ENCODE measurements around the gene CDKL1. TPM values are rescaled to one million over a fixed set of nuclear protein-coding genes. Genes with fewer than 3 reads are reported as not detected.
"Not testable (repeated sequence)": the region's sequence is repeated elsewhere in the genome, so short reads cannot be mapped to it uniquely, and the experiment has no call there.

Gene CDKL1
- total and polyA plus RNA-seq, 2 donors (not counting 1 experiment from before 2014, with no cell fraction given): 5.3 to 7.9 TPM

- Mint-ChIP-seq H3K27ac (peak overlapping the region; percentile 88), H3K4me1 (peaks cover 46% of the 10 kb centered on the region), H3K4me3 (peak overlapping the region; percentile 84), H3K9me3 (ENCODE audit: insufficient read depth) (no peaks in the 10 kb centered on the region), H3K27me3 (no peaks in the 10 kb centered on the region)
- H4K20me1 ChIP-seq (ENCODE audit: control insufficient read depth, insufficient read depth, low read length, poor library complexity, severe bottlenecking): no peaks in the 10 kb centered on the region
- H3K36me3 ChIP-seq (replicated peaks in 1 of 2; ENCODE audit: control extremely low read depth in 1 of 2, control insufficient read depth in 1 of 2, extremely low read depth in 1 of 2, insufficient read depth in 2 of 2, low read length in 1 of 2): peaks cover 0 to 6% of the 10 kb centered on the region in 2 experiments
- ATAC-seq (ENCODE audit: low read depth) (peak; percentile 45), DNase-seq (peak; percentile 50)
- peak overlapping the region; percentile 81 for H3K4me2 ChIP-seq (replicated peaks; ENCODE audit: low read depth, low read length, poor library complexity, severe bottlenecking)
- ChIA-PET CTCF (interaction anchor here (0.6 to 1.9 kb wide), 11 partner anchors 12 to 479 kb away, joined by 3 to 6 read pairs (median 4); partner anchors contain the start of genes DMAC2L, L2HGDH and MAP4K5), POLR2A (interaction anchor here (1.0 to 1.5 kb wide), 3 partner anchors 16 to 51 kb away, joined by 3 to 8 read pairs (median 4); partner anchors contain the start of genes CDKL1, DMAC2L and L2HGDH)
- TF ChIP-seq CTCF (IDR thresholded peaks at IDR 0.05) (no peak), EZH2 (IDR thresholded peaks at IDR 0.05; ENCODE audit: borderline replicate concordance, insufficient read depth, low read depth, low read length, poor library complexity, severe bottlenecking) (no peak)
- H2AFZ ChIP-seq (ENCODE audit: insufficient read depth, low read depth, low read length, poor library complexity, severe bottlenecking): peak overlapping the region; percentile 79
- peak overlapping the region; percentile 70 for H3K9ac ChIP-seq (ENCODE audit: low read length)
- peaks cover 0 to 4% (median 0%) of the 10 kb centered on the region in 3 donors for H3K9me3 ChIP-seq (ENCODE audit: control extremely low read depth in 1 of 3, control insufficient read depth in 2 of 3, insufficient read depth in 1 of 3, low read length in 2 of 3)
- peak overlapping the region; percentile 44 to 82 (median 58) for H3K4me3 ChIP-seq (ENCODE audit: control extremely low read depth in 1 of 5, extremely low read depth in 1 of 5, insufficient read depth in 1 of 5, low read depth in 2 of 5, low read length in 4 of 5)
- H3K27ac ChIP-seq (ENCODE audit: low read length in 2 of 2): peak overlapping the region; percentile 87 to 90
- H3K79me2 ChIP-seq (ENCODE audit: control insufficient read depth, insufficient read depth, low read length): no peaks in the 10 kb centered on the region
- intact Hi-C loops (cut with micrococcal nuclease): loop anchor here (2.0 kb wide), 3 partner anchors 42 to 132 kb away; partner anchors contain the start of genes DMAC2L, L2HGDH and SOS2
- WGBS (ENCODE audit: insufficient coverage): 2% methylated on average over 12 of the region's 14 CpGs
- H3K4me1 ChIP-seq (ENCODE audit: control insufficient read depth in 2 of 2, insufficient read depth in 2 of 2, low read length in 2 of 2): peaks cover 21 to 33% of the 10 kb centered on the region in 2 donors
- H3K27me3 ChIP-seq (replicated peaks in 1 of 4; ENCODE audit: control extremely low read depth in 1 of 4, control insufficient read depth in 3 of 4, insufficient read depth in 4 of 4, low read length in 3 of 4): no peaks in the 10 kb centered on the region
Measured at GRCh38 chr14:50362764-50363713, 33.6 kb downstream of the CDKL1 start.

- ATAC-seq (ENCODE audit: low read depth); H3K27ac ChIP-seq (ENCODE audit: low read length in 2 of 2); H3K9ac ChIP-seq (ENCODE audit: low read length); H3K4me2 ChIP-seq (replicated peaks; ENCODE audit: low read depth, low read length, poor library complexity, severe bottlenecking); DNase-seq; H3K27me3 Mint-ChIP-seq; H2AFZ ChIP-seq (ENCODE audit: insufficient read depth, low read depth, low read length, poor library complexity, severe bottlenecking); H3K9me3 ChIP-seq (ENCODE audit: control extremely low read depth in 1 of 3, control insufficient read depth in 2 of 3, insufficient read depth in 1 of 3, low read length in 2 of 3); H3K27me3 ChIP-seq (replicated peaks in 1 of 4; ENCODE audit: control extremely low read depth in 1 of 4, control insufficient read depth in 3 of 4, insufficient read depth in 4 of 4, low read length in 3 of 4); POLR2A ChIA-PET; H4K20me1 ChIP-seq (ENCODE audit: control insufficient read depth, insufficient read depth, low read length, poor library complexity, severe bottlenecking); H3K9me3 Mint-ChIP-seq (ENCODE audit: insufficient read depth); H3K4me3 ChIP-seq (ENCODE audit: control extremely low read depth in 1 of 5, extremely low read depth in 1 of 5, insufficient read depth in 1 of 5, low read depth in 2 of 5, low read length in 4 of 5); H3K79me2 ChIP-seq (ENCODE audit: control insufficient read depth, insufficient read depth, low read length): not testable (repeated sequence)
- Mint-ChIP-seq H3K4me1 (peaks cover 40% of the 10 kb centered on the region), H3K27ac (peak overlapping the region; percentile 88), H3K4me3 (peak overlapping the region; percentile 24)
- CTCF ChIA-PET: interaction anchor here (1.3 to 1.9 kb wide), 3 partner anchors 11 to 170 kb away, joined by 4 to 6 read pairs (median 5); partner anchors contain the start of gene MAP4K5
- peaks cover 0 to 12% of the 10 kb centered on the region in 2 experiments for H3K36me3 ChIP-seq (replicated peaks in 1 of 2; ENCODE audit: control extremely low read depth in 1 of 2, control insufficient read depth in 1 of 2, extremely low read depth in 1 of 2, insufficient read depth in 2 of 2, low read length in 1 of 2)
- intact Hi-C loops (cut with micrococcal nuclease): loop anchor here (2.0 kb wide), 3 partner anchors 41 to 131 kb away; partner anchors contain the start of genes DMAC2L, L2HGDH and SOS2
- 98% methylated on average over 30 of the region's 36 CpGs for WGBS (ENCODE audit: insufficient coverage)
- H3K4me1 ChIP-seq (ENCODE audit: control insufficient read depth in 2 of 2, insufficient read depth in 2 of 2, low read length in 2 of 2): peaks cover 18 to 28% of the 10 kb centered on the region in 2 donors
Measured at GRCh38 chr14:50361473-50362403, 34.9 kb downstream of the CDKL1 start.
